Transverse colon (tissue), 4 donors: Measurements from ENCODE around the gene EGF.

ENCODE experiments used
- CTCF ChIP-seq, 5 experiments: fragments of 200-600 bp in 3 of 5; fragments of 450-650 bp in 2 of 5; sonication (generic) in 3 of 5; IDR thresholded peaks; 1 replicate in 2 of 5; 2 replicates in 3 of 5; pipeline ENCODE4 v1.5.1; 2016 to 2017; ENCODE audit warnings: antibody characterized with exemption in 5 of 5, inconsistent platforms in 3 of 5, mild to moderate bottlenecking in 2 of 5, moderate library complexity in 1 of 5
- EP300 ChIP-seq: sonication (generic); formaldehyde crosslinking; IDR thresholded peaks from one replicate; pipeline ENCODE4 v1.6.1; 2017; ENCODE audit warnings: antibody characterized with exemption, low read depth
- POLR2A ChIP-seq: fragments of 450-650 bp; IDR thresholded peaks from one replicate; pipeline ENCODE4 v1.6.1; 2016; ENCODE audit warnings: antibody characterized with exemption, mild to moderate bottlenecking, moderate library complexity
- POLR2AphosphoS5 ChIP-seq, 3 donors: sonication (generic); formaldehyde crosslinking; IDR thresholded peaks; one replicate each; pipeline ENCODE4 v1.6.1; 2016; ENCODE audit warnings: antibody characterized with exemption in 3 of 3

GRCh38 chr4:109912706-109913595 lies at the start of gene EGF:
- TF ChIP-seq POLR2A (no peak), CTCF (IDR thresholded peaks at IDR 0.05) (no peak), EP300 (no peak), POLR2AphosphoS5 (IDR thresholded peaks at IDR 0.05) (no peak)
